K562 (cell line): Measurements from ENCODE around the gene LLGL2. TPM values are rescaled to one million over a fixed set of nuclear protein-coding genes. Genes with fewer than 3 reads are reported as not detected.

ENCODE experiments used
- CBX5 ChIP-seq: IDR thresholded peaks from 2 replicates; pipeline ENCODE4 v1.6.1; 2014; ENCODE audit warnings: low read depth, borderline replicate concordance
- GABPA ChIP-seq: fragments of 200-800 bp; sonication (Bioruptor generic); conservative IDR thresholded peaks from 2 replicates; pipeline ENCODE4 v1.6.1; 2016; ENCODE audit warnings: low read depth, missing genetic modification characterization, missing compliant biosample characterization
- HDAC6 ChIP-seq: IDR thresholded peaks from 2 replicates; pipeline ENCODE4 v1.6.1; 2012; ENCODE audit warnings: low read depth, mild to moderate bottlenecking, control low read depth, inconsistent platforms, low read length, moderate library complexity
- HIVEP1 ChIP-seq: fragments of 250-450 bp; sonication (Bioruptor Pico); IDR thresholded peaks from 2 replicates; pipeline ENCODE4 v1.4.0; 2020; ENCODE audit warnings: mild to moderate bottlenecking
- HNRNPK ChIP-seq: fragments of 200-400 bp; formaldehyde crosslinking; IDR thresholded peaks from one replicate; pipeline ENCODE4 v1.6.1; 2018; ENCODE audit warnings: mild to moderate bottlenecking, low read depth, low read length; ENCODE audit not compliant: poor library complexity, severe bottlenecking
- KLF13 ChIP-seq: fragments of 450-650 bp; IDR thresholded peaks from 2 replicates; pipeline ENCODE4 v1.6.1; 2016; ENCODE audit warnings: missing genetic modification characterization, low read depth, mild to moderate bottlenecking, missing compliant biosample characterization, moderate library complexity, borderline replicate concordance
- NCOA4 ChIP-seq: fragments of 450-650 bp; IDR thresholded peaks from 2 replicates; pipeline ENCODE4 v1.6.1; 2018; ENCODE audit warnings: mild to moderate bottlenecking; ENCODE audit not compliant: partially characterized antibody
- PML ChIP-seq: IDR thresholded peaks from 2 replicates; pipeline ENCODE4 v1.6.1; 2012; ENCODE audit warnings: low read length, inconsistent platforms
- PPARD ChIP-seq: fragments of 250-450 bp; sonication (Bioruptor Pico); IDR thresholded peaks from 2 replicates; pipeline ENCODE4 v1.8.0; 2022; ENCODE audit warnings: inconsistent platforms, mild to moderate bottlenecking, moderate library complexity
- RBM22 ChIP-seq: fragments of 200-400 bp; formaldehyde crosslinking; IDR thresholded peaks from 2 replicates; pipeline ENCODE4 v1.6.1; 2018; ENCODE audit warnings: low read length, low read depth; ENCODE audit not compliant: poor library complexity, severe bottlenecking
- YY1 ChIP-seq, 3 experiments: IDR thresholded peaks; 2 replicates each; pipeline ENCODE4 v1.6.1; 2011; ENCODE audit warnings: low read length in 2 of 3, mild to moderate bottlenecking in 2 of 3, moderate library complexity in 2 of 3, borderline replicate concordance in 1 of 3, control low read depth in 1 of 3, low read depth in 1 of 3; ENCODE audit not compliant: insufficient read depth in 3 of 3, insufficient replicate concordance in 2 of 3, control insufficient read depth in 1 of 3, insufficient read length in 1 of 3; ENCODE audit errors: extremely low read depth in 1 of 3
- ZNF3 ChIP-seq: fragments of 250-450 bp; sonication (Bioruptor Pico); IDR thresholded peaks from 2 replicates; pipeline ENCODE4 v1.5.0; 2021; ENCODE audit warnings: mild to moderate bottlenecking, moderate library complexity
- ZNF347 ChIP-seq: fragments of 450-650 bp; formaldehyde crosslinking; IDR thresholded peaks from 2 replicates; pipeline ENCODE4 v1.4.0; 2020; ENCODE audit warnings: low read depth, mild to moderate bottlenecking, moderate library complexity
- ZSCAN29 ChIP-seq: fragments of 450-650 bp; IDR thresholded peaks from 2 replicates; pipeline ENCODE4 v1.6.1; 2017
- polyA plus RNA-seq, 8 experiments: library from polyadenylated mRNA; depleted of rRNA in 4 of 8; stranded (reverse) in 5 of 8; unstranded in 3 of 8; fragments of >200 nt; fragmentation: Nextera tagmentation in 2 of 8; fragmentation: Illumina TruSeq in 1 of 8; extraction: Ambion mirVana in 2 of 8; extraction: Trizol in 1 of 8; gene quantifications; 2 replicates each; pipeline versions ENCODE4 v1.2.1 to v1.2.3, GENCODE V29; 2011 to 2014; ENCODE audit warnings: inconsistent platforms in 1 of 8, missing spikeins in 1 of 8
- total RNA-seq, 7 experiments: library from RNA; depleted of rRNA in 6 of 7; stranded (reverse); fragments of >200 nt in 6 of 7; fragmentation: Illumina TruSeq in 2 of 7; extraction: Trizol in 2 of 7; gene quantifications; 2 replicates each; pipeline versions ENCODE4 v1.2.1 to v1.2.3, GENCODE V29; 2011 to 2021; ENCODE audit warnings: low replicate concordance in 1 of 7
- TF ChIP-seq, protein P1 (sequence below): fragments of 450-650 bp; IDR thresholded peaks from 2 replicates; pipeline ENCODE4 v1.6.1; 2016; ENCODE audit warnings: mild to moderate bottlenecking
- TF ChIP-seq, protein P2 (sequence below): fragments of 250-450 bp; sonication (Bioruptor Pico); IDR thresholded peaks from 2 replicates; pipeline ENCODE4 v1.8.0; 2022; ENCODE audit warnings: inconsistent platforms
- TF ChIP-seq, protein P3 (sequence below): sonication (generic); formaldehyde crosslinking; IDR thresholded peaks from 2 replicates; pipeline ENCODE4 v1.8.0; 2022; ENCODE audit warnings: mild to moderate bottlenecking, missing genetic modification reagents, borderline replicate concordance

LLGL2 gene
- total and polyA plus RNA-seq, 9 of the 15 experiments (the other 6 are each of a cell fraction or from before 2014, with no cell fraction given), result 0.32 to 24.4 (median 10.2) TPM

DNA sequence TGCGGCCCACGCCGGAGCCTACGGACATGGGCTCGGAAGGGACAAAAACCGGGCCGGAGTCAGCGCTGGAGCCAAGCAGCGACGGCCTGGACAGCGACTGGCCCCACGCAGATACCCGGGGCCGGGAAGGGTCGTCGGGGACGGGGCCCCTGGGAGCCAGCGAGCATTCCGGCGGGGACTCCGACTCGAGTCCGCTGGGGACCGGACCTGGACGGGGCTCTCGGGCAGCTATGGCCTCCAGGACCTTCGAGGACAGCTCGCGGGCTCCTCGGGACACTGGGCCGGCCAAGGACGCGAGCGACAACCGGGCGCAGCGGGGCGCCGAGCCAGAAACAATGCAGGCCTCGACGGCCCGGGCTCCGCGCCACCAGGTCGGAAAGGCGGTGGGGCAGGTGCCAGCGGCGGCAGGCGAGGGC, 63.1 kb downstream of the LLGL2 start (continued):
- TF ChIP-seq, protein P1, sequence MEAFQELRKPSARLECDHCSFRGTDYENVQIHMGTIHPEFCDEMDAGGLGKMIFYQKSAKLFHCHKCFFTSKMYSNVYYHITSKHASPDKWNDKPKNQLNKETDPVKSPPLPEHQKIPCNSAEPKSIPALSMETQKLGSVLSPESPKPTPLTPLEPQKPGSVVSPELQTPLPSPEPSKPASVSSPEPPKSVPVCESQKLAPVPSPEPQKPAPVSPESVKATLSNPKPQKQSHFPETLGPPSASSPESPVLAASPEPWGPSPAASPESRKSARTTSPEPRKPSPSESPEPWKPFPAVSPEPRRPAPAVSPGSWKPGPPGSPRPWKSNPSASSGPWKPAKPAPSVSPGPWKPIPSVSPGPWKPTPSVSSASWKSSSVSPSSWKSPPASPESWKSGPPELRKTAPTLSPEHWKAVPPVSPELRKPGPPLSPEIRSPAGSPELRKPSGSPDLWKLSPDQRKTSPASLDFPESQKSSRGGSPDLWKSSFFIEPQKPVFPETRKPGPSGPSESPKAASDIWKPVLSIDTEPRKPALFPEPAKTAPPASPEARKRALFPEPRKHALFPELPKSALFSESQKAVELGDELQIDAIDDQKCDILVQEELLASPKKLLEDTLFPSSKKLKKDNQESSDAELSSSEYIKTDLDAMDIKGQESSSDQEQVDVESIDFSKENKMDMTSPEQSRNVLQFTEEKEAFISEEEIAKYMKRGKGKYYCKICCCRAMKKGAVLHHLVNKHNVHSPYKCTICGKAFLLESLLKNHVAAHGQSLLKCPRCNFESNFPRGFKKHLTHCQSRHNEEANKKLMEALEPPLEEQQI, result no peak
- TF ChIP-seq ZSCAN29, result no peak
- TF ChIP-seq GABPA (tag), result no peak
- no peak for TF ChIP-seq NCOA4
- TF ChIP-seq, protein P2, sequence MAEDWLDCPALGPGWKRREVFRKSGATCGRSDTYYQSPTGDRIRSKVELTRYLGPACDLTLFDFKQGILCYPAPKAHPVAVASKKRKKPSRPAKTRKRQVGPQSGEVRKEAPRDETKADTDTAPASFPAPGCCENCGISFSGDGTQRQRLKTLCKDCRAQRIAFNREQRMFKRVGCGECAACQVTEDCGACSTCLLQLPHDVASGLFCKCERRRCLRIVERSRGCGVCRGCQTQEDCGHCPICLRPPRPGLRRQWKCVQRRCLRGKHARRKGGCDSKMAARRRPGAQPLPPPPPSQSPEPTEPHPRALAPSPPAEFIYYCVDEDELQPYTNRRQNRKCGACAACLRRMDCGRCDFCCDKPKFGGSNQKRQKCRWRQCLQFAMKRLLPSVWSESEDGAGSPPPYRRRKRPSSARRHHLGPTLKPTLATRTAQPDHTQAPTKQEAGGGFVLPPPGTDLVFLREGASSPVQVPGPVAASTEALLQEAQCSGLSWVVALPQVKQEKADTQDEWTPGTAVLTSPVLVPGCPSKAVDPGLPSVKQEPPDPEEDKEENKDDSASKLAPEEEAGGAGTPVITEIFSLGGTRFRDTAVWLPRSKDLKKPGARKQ (CRISPR knock-in tag), result peak; percentile 80; the same call in 1 of the 2 replicates
- TF ChIP-seq PML, result no peak
- TF ChIP-seq CBX5, result no peak
- no peak for TF ChIP-seq HDAC6
- TF ChIP-seq HNRNPK, result no peak
- TF ChIP-seq PPARD, result no peak
- TF ChIP-seq YY1 (IDR thresholded peaks at IDR 0.05; ENCODE audit: borderline replicate concordance in 1 of 3, control insufficient read depth in 1 of 3, extremely low read depth in 1 of 3, insufficient read depth in 3 of 3, insufficient read length in 1 of 3, insufficient replicate concordance in 2 of 3, low read depth in 1 of 3, low read length in 2 of 3), result peak in 1 of 3 experiments; percentile 1
- no peak for TF ChIP-seq RBM22
- no peak for TF ChIP-seq ZNF347
- no peak for TF ChIP-seq ZNF3 (CRISPR knock-in tag)
- TF ChIP-seq, protein P3, sequence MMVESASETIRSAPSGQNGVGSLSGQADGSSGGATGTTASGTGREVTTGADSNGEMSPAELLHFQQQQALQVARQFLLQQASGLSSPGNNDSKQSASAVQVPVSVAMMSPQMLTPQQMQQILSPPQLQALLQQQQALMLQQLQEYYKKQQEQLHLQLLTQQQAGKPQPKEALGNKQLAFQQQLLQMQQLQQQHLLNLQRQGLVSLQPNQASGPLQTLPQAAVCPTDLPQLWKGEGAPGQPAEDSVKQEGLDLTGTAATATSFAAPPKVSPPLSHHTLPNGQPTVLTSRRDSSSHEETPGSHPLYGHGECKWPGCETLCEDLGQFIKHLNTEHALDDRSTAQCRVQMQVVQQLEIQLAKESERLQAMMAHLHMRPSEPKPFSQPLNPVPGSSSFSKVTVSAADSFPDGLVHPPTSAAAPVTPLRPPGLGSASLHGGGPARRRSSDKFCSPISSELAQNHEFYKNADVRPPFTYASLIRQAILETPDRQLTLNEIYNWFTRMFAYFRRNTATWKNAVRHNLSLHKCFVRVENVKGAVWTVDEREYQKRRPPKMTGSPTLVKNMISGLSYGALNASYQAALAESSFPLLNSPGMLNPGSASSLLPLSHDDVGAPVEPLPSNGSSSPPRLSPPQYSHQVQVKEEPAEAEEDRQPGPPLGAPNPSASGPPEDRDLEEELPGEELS (CRISPR knock-in tag), result no peak
- TF ChIP-seq KLF13, result no peak
- no peak for TF ChIP-seq HIVEP1 (CRISPR knock-in tag)
